GM12878 (cell line): ENCODE data around the gene KASH5. TPM values are rescaled to one million over a fixed set of nuclear protein-coding genes. Genes with fewer than 3 reads are reported as not detected.

Source experiments
- ATAC-seq: fragments of 200-7000 bp; cut with Tn5 transposase; 3 replicates; pipeline ENCODE4 v1.9.1; 2020; ENCODE audit warnings: mild to moderate bottlenecking, moderate library complexity
- BruUV-seq: library from RNA; stranded (reverse); fragments of 400-500 nt; replicated peaks from 2 replicates; lab custom pipeline; 2021; lab: Mats Ljungman, UMichigan
- CTCF ChIA-PET: fragments of 300-600 bp; sonication (Branson Sonifier 250); formaldehyde crosslinking; extraction: SDS; loops from one replicate; lab custom pipeline; 2021; ENCODE audit warnings: inconsistent platforms; lab: Yijun Ruan, JAX
- POLR2A ChIA-PET: fragments of 350-600 bp; formaldehyde crosslinking; extraction: SDS; loops from one replicate; lab custom pipeline; 2021; ENCODE audit warnings: inconsistent platforms; lab: Charles Lee
- RAD21 ChIA-PET: fragments of 300-600 bp; sonication (Branson Sonifier 250); formaldehyde crosslinking; loops from one replicate; lab custom pipeline; 2023; ENCODE audit warnings: antibody characterized with exemption; ENCODE audit not compliant: unreplicated experiment; lab: Charles Lee
- SMC1A ChIA-PET: fragments of 300-600 bp; sonication (Branson Sonifier 250); formaldehyde crosslinking; loops from one replicate; lab custom pipeline; 2023; ENCODE audit not compliant: unreplicated experiment, uncharacterized antibody; lab: Charles Lee
- DNase-seq: peaks from one replicate; pipeline ENCODE4 v3.0.0-alpha.2; 2011; ENCODE audit warnings: low read depth, low spot score
- FAIRE-seq: peaks from 3 replicates; lab custom pipeline; 2011; peaks lifted over from hg19 to GRCh38; lab: Jason Lieb, UNC
- H2AFZ ChIP-seq: 2 replicates; pipeline ENCODE4 v1.6.0; 2011; ENCODE audit warnings: low read depth, low read length, control low read depth; ENCODE audit not compliant: control insufficient read depth
- H3K27ac ChIP-seq: 2 replicates; pipeline ENCODE4 v1.5.1; 2011; ENCODE audit warnings: control low read depth; ENCODE audit not compliant: control insufficient read depth, insufficient read depth
- H3K27me3 ChIP-seq, 2 experiments: replicated peaks in 1 of 2; 2 replicates each; pipeline versions ENCODE4 v1.6.0 to v1.6.1; 2011; ENCODE audit warnings: low read length in 1 of 2; ENCODE audit not compliant: control insufficient read depth in 2 of 2, insufficient read depth in 2 of 2
- H3K36me3 ChIP-seq, 2 experiments: 2 replicates each; pipeline ENCODE4 v1.5.1; 2011; ENCODE audit warnings: low read length in 1 of 2; ENCODE audit not compliant: control insufficient read depth in 2 of 2, insufficient read depth in 2 of 2
- H3K4me1 ChIP-seq: 2 replicates; pipeline ENCODE4 v1.6.1; 2011; ENCODE audit warnings: mild to moderate bottlenecking, low read length, moderate library complexity, mixed read lengths; ENCODE audit not compliant: control insufficient read depth, insufficient read depth
- H3K4me2 ChIP-seq: 2 replicates; pipeline ENCODE4 v1.6.0; 2011; ENCODE audit warnings: control low read depth; ENCODE audit not compliant: control insufficient read depth, insufficient read depth
- H3K4me3 ChIP-seq: fragments of 200-600 bp; sonication (generic); 2 replicates; pipeline ENCODE4 v1.5.1; 2016
- H3K79me2 ChIP-seq: 2 replicates; pipeline ENCODE4 v1.6.0; 2011; ENCODE audit warnings: low read length; ENCODE audit not compliant: control insufficient read depth, insufficient read depth
- H3K9ac ChIP-seq: 2 replicates; pipeline ENCODE4 v1.8.0; 2011; ENCODE audit warnings: low read length, control low read depth, mixed read lengths; ENCODE audit not compliant: control insufficient read depth, insufficient read depth
- H3K9me3 ChIP-seq: replicated peaks from 3 replicates; pipeline ENCODE4 v1.5.1; 2011; ENCODE audit warnings: mild to moderate bottlenecking, low read length; ENCODE audit not compliant: control insufficient read depth, insufficient read depth
- H4K20me1 ChIP-seq: 2 replicates; pipeline ENCODE4 v1.6.0; 2011; ENCODE audit not compliant: control insufficient read depth, insufficient read depth
- CBX3 ChIP-seq: fragments of 200-600 bp; sonication (generic); IDR thresholded peaks from 2 replicates; pipeline ENCODE4 v1.6.1; 2016; ENCODE audit warnings: low read depth, borderline replicate concordance
- EP300 ChIP-seq, 2 experiments: fragments of 150-350 bp in 1 of 2; IDR thresholded peaks; 2 replicates each; pipeline ENCODE4 v1.6.1; 2011 to 2012; ENCODE audit warnings: low read depth in 2 of 2, low read length in 2 of 2, borderline replicate concordance in 1 of 2, improper control_type of control experiment in 1 of 2, inconsistent platforms in 1 of 2; ENCODE audit not compliant: control insufficient read depth in 1 of 2
- JUNB ChIP-seq: IDR thresholded peaks from 2 replicates; pipeline ENCODE4 v1.6.1; 2016; ENCODE audit warnings: antibody characterized with exemption, mild to moderate bottlenecking
- POLR2A ChIP-seq: IDR thresholded peaks from 2 replicates; pipeline ENCODE4 v1.6.1; 2011; ENCODE audit warnings: low read depth, mild to moderate bottlenecking, low read length
- RAD51 ChIP-seq: fragments of 450-650 bp; IDR thresholded peaks from 2 replicates; pipeline ENCODE4 v1.6.1; 2016; ENCODE audit warnings: moderate library complexity, mild to moderate bottlenecking, inconsistent platforms
- RFX5 ChIP-seq: IDR thresholded peaks from 2 replicates; pipeline ENCODE4 v1.6.1; 2011; ENCODE audit warnings: low read depth, low read length, improper control_type of control experiment
- SPI1 ChIP-seq: IDR thresholded peaks from 2 replicates; pipeline ENCODE4 v1.6.1; 2011; ENCODE audit warnings: low read depth, mild to moderate bottlenecking, low read length, moderate library complexity, borderline replicate concordance; ENCODE audit not compliant: insufficient read depth
- SUPT20H ChIP-seq: IDR thresholded peaks from 2 replicates; pipeline ENCODE4 v1.6.1; 2011; ENCODE audit warnings: low read depth, mild to moderate bottlenecking, low read length, moderate library complexity, borderline replicate concordance; ENCODE audit not compliant: control insufficient read depth
- SUZ12 ChIP-seq: fragments of 200-600 bp; sonication (generic); IDR thresholded peaks from one replicate; pipeline ENCODE4 v1.6.1; 2018; ENCODE audit warnings: antibody characterized with exemption, mild to moderate bottlenecking; ENCODE audit not compliant: unreplicated experiment
- ZBTB4 ChIP-seq: fragments of 450-650 bp; formaldehyde crosslinking; IDR thresholded peaks from 2 replicates; pipeline ENCODE4 v1.4.0; 2022; ENCODE audit warnings: mild to moderate bottlenecking, moderate library complexity
- ZNF24 ChIP-seq: fragments of 450-650 bp; IDR thresholded peaks from 2 replicates; pipeline ENCODE4 v1.6.1; 2017; ENCODE audit warnings: antibody characterized with exemption, mild to moderate bottlenecking
- WGBS: methylation state at CpG from one replicate; pipeline ENCODE4 v1.1.6; 2016; ENCODE audit warnings: low lambda C conversion rate; ENCODE audit not compliant: insufficient replicate concordance, insufficient coverage; ENCODE audit errors: missing lambda C conversion rate; 5-methylcytosine and 5-hydroxymethylcytosine counted together
- in situ Hi-C: fragments of 300-500 bp; cut with MboI; formaldehyde crosslinking; loops from 9 replicates; pipeline ENCODE4 v1.14.3; 2018; ENCODE audit warnings: mixed read lengths
- intact Hi-C: fragments of 100-400 bp; cut with micrococcal nuclease; formaldehyde crosslinking; loops from one replicate; pipeline ENCODE4 v1.14.2; 2022; ENCODE audit not compliant: unreplicated experiment
- polyA plus RNA-seq, 11 experiments: library from polyadenylated mRNA; depleted of rRNA in 4 of 11; unstranded in 6 of 11; stranded (reverse) in 5 of 11; fragments of >200 nt; fragmentation: Nextera tagmentation in 4 of 11; fragmentation: Illumina TruSeq in 1 of 11; extraction: Ambion mirVana in 4 of 11; extraction: Trizol in 1 of 11; gene quantifications; 1 replicate in 1 of 11; 2 replicates in 10 of 11; pipeline versions ENCODE4 v1.2.1 to v1.2.3, GENCODE V29; 2011 to 2016; ENCODE audit warnings: inconsistent platforms in 2 of 11, missing spikeins in 2 of 11, low read depth in 1 of 11
- total RNA-seq, 4 experiments: library from RNA; depleted of rRNA in 3 of 4; stranded (reverse); fragments of >200 nt in 3 of 4; fragmentation: Illumina TruSeq in 1 of 4; extraction: Trizol in 1 of 4; gene quantifications; 2 replicates each; pipeline versions ENCODE4 v1.2.1 to v1.2.3, GENCODE V29; 2013 to 2021

KASH5 gene
- total and polyA plus RNA-seq, 10 of the 15 experiments (the other 5 are each of a cell fraction or from before 2014, with no cell fraction given), result 0.03 to 0.06 (median 0.05) TPM; not detected in 7

- ChIA-PET CTCF (interaction anchor here (0.6 to 0.8 kb wide), 3 partner anchors 32 to 249 kb away, joined by 3 to 5 read pairs (median 3); no protein-coding TSS in a partner anchor), SMC1A (interaction anchor here (0.8 to 1.7 kb wide), 3 partner anchors 8 to 32 kb away, joined by 3 to 4 read pairs (median 4); no protein-coding TSS in a partner anchor), RAD21 (interaction anchor here (1.0 kb wide), 1 partner anchor 8 kb away, joined by 3 read pairs; no protein-coding TSS in a partner anchor), POLR2A (no interaction called here)
- ATAC-seq (peak; percentile 17; the same call in 1 of the 3 replicates), DNase-seq (no peak), FAIRE-seq (no peak)
- in situ Hi-C loops (no loop called here), intact Hi-C loops (no loop called here)
- Histone ChIP-seq H2AFZ (no peak within 1 kb of the TSS), H3K36me3 (no peaks in the 10 kb centered on the region), H3K9ac (no peak within 1 kb of the TSS), H3K4me2 (no peak within 1 kb of the TSS), H4K20me1 (no peaks in the 10 kb centered on the region), H3K4me3 (no peak within 1 kb of the TSS), H3K27me3 (peaks cover 23 to 52% of the 10 kb centered on the region in 2 experiments), H3K4me1 (peaks cover 4% of the 10 kb centered on the region), H3K27ac (no peak within 1 kb of the TSS), H3K9me3 (no peaks in the 10 kb centered on the region), H3K79me2 (no peaks in the 10 kb centered on the region)
- 13% methylated on average over 38 of the region's 42 CpGs for WGBS
- no peak for TF ChIP-seq ZBTB4 (CRISPR knock-in tag)
- no peak for TF ChIP-seq RAD51
- no peak for TF ChIP-seq SUPT20H
- peak; percentile 13; the same call in 1 of the 2 replicates for TF ChIP-seq SPI1
- no peak for TF ChIP-seq EP300 (IDR thresholded peaks at IDR 0.05; ENCODE audit: borderline replicate concordance in 1 of 2, control insufficient read depth in 1 of 2, low read depth in 2 of 2, low read length in 2 of 2)
- no peak for TF ChIP-seq CBX3
- TF ChIP-seq POLR2A, result no peak
- TF ChIP-seq RFX5, result no peak
- TF ChIP-seq SUZ12, result peak; percentile 81
- no peak for TF ChIP-seq ZNF24
- no peak for TF ChIP-seq JUNB
- no TSS peak for BruUV-seq
Measured at GRCh38 chr19:49423071-49423984, 35.3 kb downstream of the KASH5 start, which contains the start of gene PTH2. TSS of gene PTH2 (minus strand) at chr19:49423441. CDS start at chr19:49423339, 102 bp downstream.
